Uterus (tissue), 4 donors: ENCODE results near the gene EMILIN3. TPM values are rescaled to one million over a fixed set of nuclear protein-coding genes. Genes with fewer than 3 reads are reported as not detected.
A peak's percentile ranks its signal among the peaks of the same experiment; 100 is the strongest.

Source experiments
- DNase-seq, 2 donors: peaks; one replicate each; pipeline ENCODE4 v3.0.0-alpha.2; 2019 to 2020
- H3K27ac ChIP-seq, 2 donors: fragments of 200-600 bp; sonication (generic); 1 replicate in 1 of 2; 2 replicates in 1 of 2; pipeline ENCODE4 v1.5.1; 2016 to 2018
- H3K27me3 ChIP-seq, 2 donors: fragments of 200-600 bp; sonication (generic); one replicate each; pipeline ENCODE4 v1.5.1; 2018 to 2019; ENCODE audit warnings: control low read depth in 1 of 2
- H3K36me3 ChIP-seq, 2 donors: fragments of 200-600 bp; sonication (generic); one replicate each; pipeline ENCODE4 v1.5.1; 2019; ENCODE audit warnings: control low read depth in 1 of 2
- H3K4me1 ChIP-seq, 2 donors: fragments of 200-600 bp; sonication (generic); one replicate each; pipeline ENCODE4 v1.5.1; 2018 to 2019; ENCODE audit warnings: control low read depth in 1 of 2
- H3K4me3 ChIP-seq, 2 donors: fragments of 200-600 bp; sonication (generic); 1 replicate in 1 of 2; 2 replicates in 1 of 2; pipeline ENCODE4 v1.5.1; 2018 to 2019; ENCODE audit warnings: mild to moderate bottlenecking in 1 of 2
- H3K9me3 ChIP-seq, 2 donors: fragments of 200-600 bp; sonication (generic); one replicate each; pipeline ENCODE4 v1.5.1; 2019; ENCODE audit warnings: control low read depth in 1 of 2
- CTCF ChIP-seq, 4 experiments: fragments of 200-600 bp in 2 of 4; fragments of 450-650 bp in 2 of 4; sonication (generic) in 2 of 4; IDR thresholded peaks; one replicate each; pipeline ENCODE4 v1.5.1; 2016 to 2019; ENCODE audit warnings: antibody characterized with exemption in 4 of 4, mild to moderate bottlenecking in 2 of 4, moderate library complexity in 1 of 4
- POLR2A ChIP-seq, 2 donors: fragments of 450-650 bp; IDR thresholded peaks; one replicate each; pipeline ENCODE4 v1.6.1; 2016; ENCODE audit warnings: antibody characterized with exemption in 2 of 2, mild to moderate bottlenecking in 1 of 2, moderate library complexity in 1 of 2
- intact Hi-C: fragments of 100-400 bp; cut with DNase I; formaldehyde crosslinking; loops from one replicate; pipeline ENCODE4 v1.15.1; 2023; ENCODE audit warnings: low total_unique reads
- total RNA-seq, 4 donors: library from RNA; depleted of rRNA in 3 of 4; stranded (reverse); fragments of >200 nt in 3 of 4; gene quantifications; one replicate each; pipeline versions ENCODE4 v1.1.0 to v1.2.4, GENCODE V29; 2014 to 2023
- donor health status: DM: yes; HTN: yes; CAD: no.

The EMILIN3 gene
- total RNA-seq, 4 donors from 2014 or later: 0.29 to 53.0 (median 2.4) TPM

GRCh38 chr20:41318271-41318649 is 48.4 kb downstream of the EMILIN3 start:
- intact Hi-C loops: no loop called here
- Histone ChIP-seq H3K9me3 (no peaks in the 10 kb centered on the region), H3K27ac (peak overlapping the region; percentile 76 to 99), H3K27me3 (no peaks in the 10 kb centered on the region), H3K4me1 (peaks cover 0 to 4% of the 10 kb centered on the region in 2 donors), H3K36me3 (no peaks in the 10 kb centered on the region), H3K4me3 (peak overlapping the region in 1 of 2 donors; percentile 96)
- no peak for TF ChIP-seq POLR2A (IDR thresholded peaks at IDR 0.05)
- TF ChIP-seq CTCF (IDR thresholded peaks at IDR 0.05): no peak
- DNase-seq: no peak

- DNase-seq: peak; percentile 96 to 99
- no peaks in the 10 kb centered on the region for H3K27me3 ChIP-seq
- peaks cover 0 to 4% of the 10 kb centered on the region in 2 donors for H3K4me1 ChIP-seq
- H3K4me3 ChIP-seq: peak within 1 kb of the TSS; percentile 91 to 96
- intact Hi-C loops: no loop called here
- TF ChIP-seq POLR2A (IDR thresholded peaks at IDR 0.05) (peak; percentile 69 to 85), CTCF (IDR thresholded peaks at IDR 0.05) (no peak)
- no peaks in the 10 kb centered on the region for H3K36me3 ChIP-seq
- peak within 1 kb of the TSS; percentile 89 to 99 for H3K27ac ChIP-seq
- no peaks in the 10 kb centered on the region for H3K9me3 ChIP-seq
These were observed 48.9 kb downstream of the EMILIN3 start, which contains the start of gene ZHX3 for GRCh38 chr20:41317546-41318270. Gene ZHX3 (minus strand): TSS chr20:41317731. CDS start chr20:41204916, 112,815 bp downstream.

- peak overlapping the region; percentile 89 to 99 for H3K27ac ChIP-seq
- intact Hi-C loops: no loop called here
- TF ChIP-seq CTCF (IDR thresholded peaks at IDR 0.05) (no peak), POLR2A (IDR thresholded peaks at IDR 0.05) (no peak)
- H3K4me1 ChIP-seq: peaks cover 0 to 4% of the 10 kb centered on the region in 2 donors
- H3K36me3 ChIP-seq: no peaks in the 10 kb centered on the region
- no peaks in the 10 kb centered on the region for H3K9me3 ChIP-seq
- H3K27me3 ChIP-seq: no peaks in the 10 kb centered on the region
- peak; percentile 82 to 84 for DNase-seq
- peak overlapping the region; percentile 91 to 96 for H3K4me3 ChIP-seq
These were observed 49.7 kb downstream of the EMILIN3 start for GRCh38 chr20:41316602-41317545.

GRCh38 chr20:41316051-41316450 is 50.6 kb downstream of the EMILIN3 start:
- Histone ChIP-seq H3K4me3 (peak overlapping the region in 1 of 2 donors; percentile 96), H3K36me3 (no peaks in the 10 kb centered on the region), H3K9me3 (no peaks in the 10 kb centered on the region), H3K27me3 (no peaks in the 10 kb centered on the region), H3K4me1 (peaks cover 0 to 4% of the 10 kb centered on the region in 2 donors), H3K27ac (peak overlapping the region; percentile 89 to 99)
- no peak for DNase-seq
- no peak for TF ChIP-seq CTCF (IDR thresholded peaks at IDR 0.05)
- no peak for TF ChIP-seq POLR2A (IDR thresholded peaks at IDR 0.05)
- intact Hi-C loops: no loop called here
